Stomach smooth muscle (tissue), 2 donors: ENCODE measurements around the gene ATP6V0E2.

Experiments used
- H3K27ac ChIP-seq: one replicate; pipeline ENCODE4 v1.7.0; 2013; ENCODE audit warnings: mild to moderate bottlenecking, low read length, inconsistent platforms
- H3K27me3 ChIP-seq, 2 donors: one replicate each; pipeline ENCODE4 v1.7.0; 2013; ENCODE audit warnings: low read length in 2 of 2; ENCODE audit not compliant: insufficient read depth in 2 of 2, control insufficient read depth in 1 of 2
- H3K36me3 ChIP-seq, 2 donors: one replicate each; pipeline ENCODE4 v1.7.0; 2013; ENCODE audit warnings: low read length in 2 of 2; ENCODE audit not compliant: control insufficient read depth in 2 of 2, insufficient read depth in 2 of 2
- H3K4me1 ChIP-seq: one replicate; pipeline ENCODE4 v1.7.0; 2013; ENCODE audit warnings: low read length; ENCODE audit not compliant: control insufficient read depth, insufficient read depth
- H3K4me3 ChIP-seq, 2 donors: one replicate each; pipeline ENCODE4 v1.7.0; 2013; ENCODE audit warnings: low read length in 2 of 2
- H3K9ac ChIP-seq, 2 donors: one replicate each; pipeline ENCODE4 v1.7.0; 2013; ENCODE audit warnings: low read length in 2 of 2, mild to moderate bottlenecking in 1 of 2
- H3K9me3 ChIP-seq, 2 donors: one replicate each; pipeline ENCODE4 v1.7.0; 2013; ENCODE audit warnings: low read length in 2 of 2; ENCODE audit not compliant: control insufficient read depth in 2 of 2
- donor health status: healthy.
- donor health status: Pancreatic carcinoma.

The ATP6V0E2 gene

DNA sequence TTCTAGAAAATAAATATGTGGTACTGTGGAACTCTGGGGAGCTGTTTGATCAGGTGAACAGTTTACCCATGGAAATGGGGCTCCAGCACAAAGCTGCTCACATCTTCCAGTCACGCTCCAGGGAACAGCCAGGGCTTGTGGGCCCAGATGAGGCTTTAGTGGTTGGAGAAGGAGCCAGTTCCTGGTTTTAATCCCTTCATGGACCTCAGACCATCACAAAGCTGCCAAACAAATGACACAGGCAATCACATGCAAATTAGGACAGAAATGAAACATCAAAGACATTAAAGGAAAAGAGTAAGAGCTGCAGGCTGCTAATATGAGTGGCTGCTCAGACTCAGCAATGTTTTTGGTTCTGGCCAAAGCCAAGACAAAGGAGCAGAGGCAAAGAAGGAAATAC lies 2.2 kb upstream of the ATP6V0E2 start:
- Histone ChIP-seq H3K4me1 (peaks cover 20% of the 10 kb centered on the region), H3K4me3 (no peak overlapping the region), H3K9me3 (no peaks in the 10 kb centered on the region), H3K27ac (no peak overlapping the region), H3K36me3 (peaks cover 5 to 7% of the 10 kb centered on the region in 2 donors), H3K9ac (no peak overlapping the region), H3K27me3 (no peaks in the 10 kb centered on the region)

- H3K27me3 ChIP-seq, result no peaks in the 10 kb centered on the region
Measured at GRCh38 chr7:149872419-149873073, 1.2 kb upstream of the ATP6V0E2 start.

GRCh38 chr7:149873970-149874643 lies 338 bp downstream of the ATP6V0E2 start:
- H3K4me3 ChIP-seq, result peak overlapping the region; percentile 78 to 86
- peaks cover 20% of the 10 kb centered on the region for H3K4me1 ChIP-seq
- H3K27me3 ChIP-seq, result no peaks in the 10 kb centered on the region
- peak overlapping the region; percentile 93 for H3K27ac ChIP-seq
- H3K9ac ChIP-seq, result peak overlapping the region; percentile 42 to 79
- no peaks in the 10 kb centered on the region for H3K9me3 ChIP-seq
- peaks cover 3 to 6% of the 10 kb centered on the region in 2 donors for H3K36me3 ChIP-seq

More at GRCh38 chr7:149872419-149873073, 1.2 kb upstream of the ATP6V0E2 start:
- H3K36me3 ChIP-seq, result peaks cover 3 to 4% of the 10 kb centered on the region in 2 donors
- peak overlapping the region; percentile 79 to 83 for H3K9ac ChIP-seq
- H3K4me3 ChIP-seq, result peak overlapping the region; percentile 78 to 86
- peaks cover 20% of the 10 kb centered on the region for H3K4me1 ChIP-seq
- no peaks in the 10 kb centered on the region for H3K9me3 ChIP-seq
- peak overlapping the region; percentile 93 for H3K27ac ChIP-seq

DNA sequence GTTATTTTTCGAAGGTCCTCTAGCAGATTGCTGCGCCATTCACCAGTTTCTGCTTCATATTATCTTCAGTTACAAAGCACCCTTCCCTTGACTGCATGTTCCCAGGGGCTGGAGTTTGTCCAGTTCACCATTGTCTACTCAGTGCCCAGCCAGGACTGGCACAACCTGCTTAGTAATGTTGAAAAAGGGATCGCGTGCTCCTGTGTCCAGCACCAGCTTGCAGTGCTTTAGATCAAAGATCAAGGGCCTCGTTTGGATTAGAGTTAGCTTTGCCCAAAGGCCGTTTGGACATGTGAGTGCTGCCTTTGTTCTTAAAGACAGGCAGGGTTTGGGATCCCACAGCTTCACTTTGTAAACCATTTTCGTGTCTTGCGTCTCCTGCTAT lies 867 bp downstream of the ATP6V0E2 start:
- H3K27ac ChIP-seq, result no peak overlapping the region
- peaks cover 3 to 6% of the 10 kb centered on the region in 2 donors for H3K36me3 ChIP-seq
- H3K9ac ChIP-seq, result peak overlapping the region in 1 of 2 donors; percentile 42
- H3K4me3 ChIP-seq, result peak overlapping the region; percentile 78 to 86
- no peaks in the 10 kb centered on the region for H3K27me3 ChIP-seq
- H3K4me1 ChIP-seq, result peaks cover 20% of the 10 kb centered on the region
- H3K9me3 ChIP-seq, result no peaks in the 10 kb centered on the region

DNA sequence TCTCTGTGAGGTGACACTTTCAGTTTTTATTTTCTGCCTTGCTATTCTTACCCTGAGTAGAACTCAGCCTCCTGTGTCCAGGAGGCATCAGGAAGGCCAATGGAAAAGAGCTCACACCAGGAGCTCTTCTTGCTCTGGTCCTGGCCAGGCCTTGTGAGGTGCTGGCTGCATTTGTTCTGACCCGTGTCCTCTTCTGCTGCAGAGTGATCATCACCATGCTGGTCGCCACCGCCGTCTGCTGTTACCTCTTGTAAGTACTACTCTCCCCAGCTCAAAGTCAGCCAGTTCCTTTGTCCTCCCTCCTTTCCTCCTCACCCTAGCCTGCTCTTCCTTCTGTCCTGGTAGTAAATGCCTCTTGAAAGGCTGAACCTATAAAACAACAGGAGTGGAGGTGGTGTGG lies 1.6 kb downstream of the ATP6V0E2 start:
- Histone ChIP-seq H3K27ac (no peak overlapping the region), H3K27me3 (no peaks in the 10 kb centered on the region), H3K36me3 (peaks cover 1 to 7% of the 10 kb centered on the region in 2 donors), H3K4me3 (no peak overlapping the region), H3K4me1 (peaks cover 20% of the 10 kb centered on the region), H3K9me3 (no peaks in the 10 kb centered on the region), H3K9ac (no peak overlapping the region)

GRCh38 chr7:149877890-149878522 lies 4.2 kb downstream of the ATP6V0E2 start:
- Histone ChIP-seq H3K36me3 (peaks cover 0 to 4% of the 10 kb centered on the region in 2 donors), H3K9ac (no peak overlapping the region), H3K9me3 (no peaks in the 10 kb centered on the region), H3K27ac (no peak overlapping the region), H3K4me3 (no peak overlapping the region), H3K27me3 (no peaks in the 10 kb centered on the region), H3K4me1 (peaks cover 27% of the 10 kb centered on the region)

GRCh38 chr7:149878523-149878921 lies 4.8 kb downstream of the ATP6V0E2 start:
- Histone ChIP-seq H3K4me1 (peaks cover 30% of the 10 kb centered on the region), H3K27me3 (no peaks in the 10 kb centered on the region), H3K27ac (no peak overlapping the region), H3K9me3 (no peaks in the 10 kb centered on the region), H3K36me3 (peaks cover 0 to 4% of the 10 kb centered on the region in 2 donors), H3K9ac (no peak overlapping the region), H3K4me3 (no peak overlapping the region)

DNA sequence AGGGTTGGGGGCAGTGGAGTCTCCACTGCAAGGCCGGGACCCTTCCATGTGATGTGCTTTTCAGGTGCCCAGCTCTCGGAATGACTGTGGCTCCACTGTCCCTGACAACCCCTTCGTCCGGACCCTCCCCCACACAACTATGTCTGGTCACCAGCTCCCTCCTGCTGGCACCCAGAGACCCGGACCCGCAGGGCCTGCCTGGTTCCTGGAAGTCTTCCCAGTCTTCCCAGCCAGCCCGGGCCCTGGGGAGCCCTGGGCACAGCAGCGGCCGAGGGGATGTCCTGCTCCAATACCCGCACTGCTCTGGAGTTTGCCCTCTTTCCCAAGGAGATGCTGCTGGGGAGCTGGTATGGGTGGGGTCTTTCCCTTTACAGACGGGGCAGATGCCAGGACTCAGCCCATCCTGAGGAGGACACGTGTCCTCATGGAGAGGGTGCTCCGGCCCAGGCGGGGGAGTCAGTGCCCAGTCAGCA lies 5.5 kb downstream of the ATP6V0E2 start:
- Histone ChIP-seq H3K4me3 (no peak overlapping the region), H3K27ac (no peak overlapping the region), H3K9me3 (no peaks in the 10 kb centered on the region), H3K27me3 (no peaks in the 10 kb centered on the region), H3K36me3 (peaks cover 0 to 4% of the 10 kb centered on the region in 2 donors), H3K4me1 (peaks cover 26% of the 10 kb centered on the region), H3K9ac (no peak overlapping the region)

DNA sequence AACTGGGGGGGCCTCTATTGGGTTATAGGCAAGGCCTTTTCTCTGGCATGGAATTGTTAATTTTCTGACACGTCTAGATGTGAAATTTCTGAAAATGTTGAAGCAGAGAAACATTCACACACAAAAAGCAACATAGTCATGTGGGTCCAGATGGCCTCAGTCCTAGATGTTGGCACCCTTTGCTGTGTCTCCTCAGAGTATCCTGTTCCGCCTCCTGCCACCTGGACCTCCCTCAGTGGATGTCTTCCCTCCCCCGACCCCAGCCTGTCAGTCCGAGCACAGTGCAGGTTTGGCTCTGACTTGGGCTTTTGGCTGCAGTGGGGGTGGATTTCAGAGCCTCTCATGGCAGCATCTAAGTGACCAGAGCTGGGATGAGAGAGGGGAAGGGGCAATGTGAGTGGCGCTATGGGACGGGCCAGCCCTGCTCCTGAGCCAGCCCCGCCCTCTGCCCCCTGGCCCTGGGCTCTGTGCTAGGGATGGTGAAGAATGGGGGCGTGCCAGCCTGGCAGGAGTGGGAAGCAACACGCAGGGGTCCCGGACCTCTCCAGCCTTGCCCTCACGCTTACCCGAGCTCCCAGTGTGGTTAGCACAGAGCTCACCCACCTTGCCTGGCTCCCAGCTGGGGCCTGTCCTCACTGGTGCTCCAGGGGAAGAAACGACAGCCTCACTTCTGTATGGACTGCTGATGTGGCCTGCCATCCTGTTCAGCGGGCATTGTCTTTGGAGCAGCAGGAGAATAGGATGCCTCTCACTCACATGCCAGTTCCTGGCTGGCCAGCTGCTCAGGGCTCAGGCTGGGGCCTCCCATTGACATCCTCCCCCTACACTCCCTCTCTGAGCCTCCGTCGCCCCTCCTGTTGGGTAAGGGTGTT lies 6.2 kb downstream of the ATP6V0E2 start:
- peaks cover 0 to 4% of the 10 kb centered on the region in 2 donors for H3K36me3 ChIP-seq
- no peaks in the 10 kb centered on the region for H3K27me3 ChIP-seq
- H3K9me3 ChIP-seq, result no peaks in the 10 kb centered on the region
- no peak overlapping the region for H3K9ac ChIP-seq
- H3K4me1 ChIP-seq, result peaks cover 22% of the 10 kb centered on the region
- no peak overlapping the region for H3K27ac ChIP-seq
- H3K4me3 ChIP-seq, result no peak overlapping the region

- peaks cover 22% of the 10 kb centered on the region for H3K4me1 ChIP-seq
- no peaks in the 10 kb centered on the region for H3K27me3 ChIP-seq
- H3K36me3 ChIP-seq, result peaks cover 4 to 5% of the 10 kb centered on the region in 2 donors
- H3K9ac ChIP-seq, result no peak overlapping the region
- no peak overlapping the region for H3K4me3 ChIP-seq
- H3K9me3 ChIP-seq, result no peaks in the 10 kb centered on the region
- no peak overlapping the region for H3K27ac ChIP-seq
Measured at GRCh38 chr7:149880638-149881311, 7.0 kb downstream of the ATP6V0E2 start.
